WTC11 (cell line): ENCODE data around the gene CST9.

Experiments used
- CREB1 ChIP-seq: sonication (generic); formaldehyde crosslinking; IDR thresholded peaks from 2 replicates; pipeline ENCODE4 v1.8.0; 2023; ENCODE audit warnings: mild to moderate bottlenecking, missing genetic modification reagents
- CREM ChIP-seq: sonication (generic); formaldehyde crosslinking; IDR thresholded peaks from 2 replicates; pipeline ENCODE4 v1.8.1; 2022; ENCODE audit warnings: mild to moderate bottlenecking, missing genetic modification reagents, moderate library complexity
- NR1H2 ChIP-seq: sonication (generic); formaldehyde crosslinking; IDR thresholded peaks from 2 replicates; pipeline ENCODE4 v1.9.0; 2021; ENCODE audit warnings: mild to moderate bottlenecking, moderate library complexity, missing genetic modification reagents
- NR2C2 ChIP-seq: sonication (generic); formaldehyde crosslinking; IDR thresholded peaks from 2 replicates; pipeline ENCODE4 v1.8.0; 2022; ENCODE audit warnings: mild to moderate bottlenecking, missing genetic modification reagents
- ZNF138 ChIP-seq: sonication (generic); formaldehyde crosslinking; conservative IDR thresholded peaks from 2 replicates; pipeline ENCODE4 v1.8.1; 2022; ENCODE audit warnings: mild to moderate bottlenecking, moderate library complexity, missing genetic modification reagents
- ZNF416 ChIP-seq: fragments of 250-450 bp; sonication (Bioruptor Pico); IDR thresholded peaks from 2 replicates; pipeline ENCODE4 v1.9.0; 2021; ENCODE audit warnings: mild to moderate bottlenecking, inconsistent platforms
- TF ChIP-seq, protein P1 (sequence below): fragments of 200-600 bp; IDR thresholded peaks from 2 replicates; pipeline ENCODE4 v1.8.0; 2022; ENCODE audit warnings: antibody characterized with exemption
- TF ChIP-seq, protein P2 (sequence below): sonication (generic); formaldehyde crosslinking; IDR thresholded peaks from 2 replicates; pipeline ENCODE4 v1.8.1; 2023; ENCODE audit warnings: mild to moderate bottlenecking, missing genetic modification reagents, borderline replicate concordance
- TF ChIP-seq, protein P3 (sequence below): sonication (generic); formaldehyde crosslinking; IDR thresholded peaks from 2 replicates; pipeline ENCODE4 v1.8.0; 2022; ENCODE audit warnings: mild to moderate bottlenecking, missing genetic modification reagents
- TF ChIP-seq, protein P4 (sequence below): sonication (generic); formaldehyde crosslinking; IDR thresholded peaks from 2 replicates; pipeline ENCODE4 v1.8.0; 2022; ENCODE audit warnings: mild to moderate bottlenecking, missing genetic modification reagents
- TF ChIP-seq, protein P5 (sequence below): sonication (generic); formaldehyde crosslinking; IDR thresholded peaks from 2 replicates; pipeline ENCODE4 v1.8.1; 2022; ENCODE audit warnings: low read depth, missing genetic modification reagents, borderline replicate concordance
- TF ChIP-seq, protein P6 (sequence below): sonication (generic); formaldehyde crosslinking; conservative IDR thresholded peaks from 2 replicates; pipeline ENCODE4 v1.8.1; 2022; ENCODE audit warnings: mild to moderate bottlenecking, missing genetic modification reagents
- TF ChIP-seq, protein P7 (sequence below): sonication (generic); formaldehyde crosslinking; IDR thresholded peaks from 2 replicates; pipeline ENCODE4 v1.8.0; 2022; ENCODE audit warnings: missing genetic modification reagents

DNA sequence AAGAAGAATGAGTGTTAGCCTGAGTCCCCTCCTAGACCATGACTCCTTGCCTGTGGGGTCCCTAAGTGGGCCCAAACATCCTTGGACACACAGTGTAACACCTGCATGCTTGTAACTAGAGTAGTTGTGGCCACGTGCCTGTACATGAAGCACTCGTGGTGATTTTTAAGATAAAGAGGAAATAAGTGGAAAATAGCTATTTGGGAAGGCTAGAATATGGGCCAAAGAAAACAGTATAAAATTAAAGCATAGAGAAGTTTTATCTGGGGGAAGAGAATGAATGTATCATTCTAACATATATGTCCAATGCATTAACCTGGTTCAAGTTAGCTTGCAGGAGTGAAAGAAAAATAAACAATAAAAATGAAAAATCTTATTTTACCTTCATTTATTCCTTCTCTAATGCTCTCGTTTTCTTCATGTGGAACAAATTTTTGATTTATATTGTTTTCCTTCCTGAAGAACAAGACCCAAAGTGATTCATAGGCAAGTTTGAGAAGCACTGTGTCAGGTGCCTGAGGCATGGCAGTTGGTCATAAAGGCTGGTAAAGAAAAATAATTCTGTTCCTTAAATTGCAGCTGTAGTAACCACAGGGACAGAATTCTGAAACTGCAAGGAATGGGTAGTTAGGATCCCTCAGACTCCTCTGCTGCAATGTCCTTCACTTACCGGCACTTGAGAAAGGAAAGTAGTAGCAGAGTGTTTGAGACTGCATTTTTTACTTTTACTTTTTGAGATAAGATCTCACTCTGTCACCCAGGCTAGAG lies 40.6 kb upstream of the CST9 start:
- TF ChIP-seq, protein P1, sequence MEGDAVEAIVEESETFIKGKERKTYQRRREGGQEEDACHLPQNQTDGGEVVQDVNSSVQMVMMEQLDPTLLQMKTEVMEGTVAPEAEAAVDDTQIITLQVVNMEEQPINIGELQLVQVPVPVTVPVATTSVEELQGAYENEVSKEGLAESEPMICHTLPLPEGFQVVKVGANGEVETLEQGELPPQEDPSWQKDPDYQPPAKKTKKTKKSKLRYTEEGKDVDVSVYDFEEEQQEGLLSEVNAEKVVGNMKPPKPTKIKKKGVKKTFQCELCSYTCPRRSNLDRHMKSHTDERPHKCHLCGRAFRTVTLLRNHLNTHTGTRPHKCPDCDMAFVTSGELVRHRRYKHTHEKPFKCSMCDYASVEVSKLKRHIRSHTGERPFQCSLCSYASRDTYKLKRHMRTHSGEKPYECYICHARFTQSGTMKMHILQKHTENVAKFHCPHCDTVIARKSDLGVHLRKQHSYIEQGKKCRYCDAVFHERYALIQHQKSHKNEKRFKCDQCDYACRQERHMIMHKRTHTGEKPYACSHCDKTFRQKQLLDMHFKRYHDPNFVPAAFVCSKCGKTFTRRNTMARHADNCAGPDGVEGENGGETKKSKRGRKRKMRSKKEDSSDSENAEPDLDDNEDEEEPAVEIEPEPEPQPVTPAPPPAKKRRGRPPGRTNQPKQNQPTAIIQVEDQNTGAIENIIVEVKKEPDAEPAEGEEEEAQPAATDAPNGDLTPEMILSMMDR = no peak
- TF ChIP-seq, protein P2, sequence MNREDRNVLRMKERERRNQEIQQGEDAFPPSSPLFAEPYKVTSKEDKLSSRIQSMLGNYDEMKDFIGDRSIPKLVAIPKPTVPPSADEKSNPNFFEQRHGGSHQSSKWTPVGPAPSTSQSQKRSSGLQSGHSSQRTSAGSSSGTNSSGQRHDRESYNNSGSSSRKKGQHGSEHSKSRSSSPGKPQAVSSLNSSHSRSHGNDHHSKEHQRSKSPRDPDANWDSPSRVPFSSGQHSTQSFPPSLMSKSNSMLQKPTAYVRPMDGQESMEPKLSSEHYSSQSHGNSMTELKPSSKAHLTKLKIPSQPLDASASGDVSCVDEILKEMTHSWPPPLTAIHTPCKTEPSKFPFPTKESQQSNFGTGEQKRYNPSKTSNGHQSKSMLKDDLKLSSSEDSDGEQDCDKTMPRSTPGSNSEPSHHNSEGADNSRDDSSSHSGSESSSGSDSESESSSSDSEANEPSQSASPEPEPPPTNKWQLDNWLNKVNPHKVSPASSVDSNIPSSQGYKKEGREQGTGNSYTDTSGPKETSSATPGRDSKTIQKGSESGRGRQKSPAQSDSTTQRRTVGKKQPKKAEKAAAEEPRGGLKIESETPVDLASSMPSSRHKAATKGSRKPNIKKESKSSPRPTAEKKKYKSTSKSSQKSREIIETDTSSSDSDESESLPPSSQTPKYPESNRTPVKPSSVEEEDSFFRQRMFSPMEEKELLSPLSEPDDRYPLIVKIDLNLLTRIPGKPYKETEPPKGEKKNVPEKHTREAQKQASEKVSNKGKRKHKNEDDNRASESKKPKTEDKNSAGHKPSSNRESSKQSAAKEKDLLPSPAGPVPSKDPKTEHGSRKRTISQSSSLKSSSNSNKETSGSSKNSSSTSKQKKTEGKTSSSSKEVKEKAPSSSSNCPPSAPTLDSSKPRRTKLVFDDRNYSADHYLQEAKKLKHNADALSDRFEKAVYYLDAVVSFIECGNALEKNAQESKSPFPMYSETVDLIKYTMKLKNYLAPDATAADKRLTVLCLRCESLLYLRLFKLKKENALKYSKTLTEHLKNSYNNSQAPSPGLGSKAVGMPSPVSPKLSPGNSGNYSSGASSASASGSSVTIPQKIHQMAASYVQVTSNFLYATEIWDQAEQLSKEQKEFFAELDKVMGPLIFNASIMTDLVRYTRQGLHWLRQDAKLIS (CRISPR knock-in tag) = no peak
- TF ChIP-seq, protein P3, sequence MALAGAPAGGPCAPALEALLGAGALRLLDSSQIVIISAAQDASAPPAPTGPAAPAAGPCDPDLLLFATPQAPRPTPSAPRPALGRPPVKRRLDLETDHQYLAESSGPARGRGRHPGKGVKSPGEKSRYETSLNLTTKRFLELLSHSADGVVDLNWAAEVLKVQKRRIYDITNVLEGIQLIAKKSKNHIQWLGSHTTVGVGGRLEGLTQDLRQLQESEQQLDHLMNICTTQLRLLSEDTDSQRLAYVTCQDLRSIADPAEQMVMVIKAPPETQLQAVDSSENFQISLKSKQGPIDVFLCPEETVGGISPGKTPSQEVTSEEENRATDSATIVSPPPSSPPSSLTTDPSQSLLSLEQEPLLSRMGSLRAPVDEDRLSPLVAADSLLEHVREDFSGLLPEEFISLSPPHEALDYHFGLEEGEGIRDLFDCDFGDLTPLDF (CRISPR knock-in tag) = no peak
- TF ChIP-seq, protein P4, sequence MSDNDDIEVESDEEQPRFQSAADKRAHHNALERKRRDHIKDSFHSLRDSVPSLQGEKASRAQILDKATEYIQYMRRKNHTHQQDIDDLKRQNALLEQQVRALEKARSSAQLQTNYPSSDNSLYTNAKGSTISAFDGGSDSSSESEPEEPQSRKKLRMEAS (CRISPR knock-in tag) = no peak
- TF ChIP-seq NR2C2 (no peak), CREB1 (no peak), ZNF416 (CRISPR knock-in tag) (no peak), CREM (CRISPR knock-in tag) (no peak), ZNF138 (no peak), NR1H2 (CRISPR knock-in tag) (no peak)
- TF ChIP-seq, protein P5, sequence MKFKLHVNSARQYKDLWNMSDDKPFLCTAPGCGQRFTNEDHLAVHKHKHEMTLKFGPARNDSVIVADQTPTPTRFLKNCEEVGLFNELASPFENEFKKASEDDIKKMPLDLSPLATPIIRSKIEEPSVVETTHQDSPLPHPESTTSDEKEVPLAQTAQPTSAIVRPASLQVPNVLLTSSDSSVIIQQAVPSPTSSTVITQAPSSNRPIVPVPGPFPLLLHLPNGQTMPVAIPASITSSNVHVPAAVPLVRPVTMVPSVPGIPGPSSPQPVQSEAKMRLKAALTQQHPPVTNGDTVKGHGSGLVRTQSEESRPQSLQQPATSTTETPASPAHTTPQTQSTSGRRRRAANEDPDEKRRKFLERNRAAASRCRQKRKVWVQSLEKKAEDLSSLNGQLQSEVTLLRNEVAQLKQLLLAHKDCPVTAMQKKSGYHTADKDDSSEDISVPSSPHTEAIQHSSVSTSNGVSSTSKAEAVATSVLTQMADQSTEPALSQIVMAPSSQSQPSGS = no peak
- TF ChIP-seq, protein P6, sequence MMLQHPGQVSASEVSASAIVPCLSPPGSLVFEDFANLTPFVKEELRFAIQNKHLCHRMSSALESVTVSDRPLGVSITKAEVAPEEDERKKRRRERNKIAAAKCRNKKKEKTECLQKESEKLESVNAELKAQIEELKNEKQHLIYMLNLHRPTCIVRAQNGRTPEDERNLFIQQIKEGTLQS = no peak
- TF ChIP-seq, protein P7, sequence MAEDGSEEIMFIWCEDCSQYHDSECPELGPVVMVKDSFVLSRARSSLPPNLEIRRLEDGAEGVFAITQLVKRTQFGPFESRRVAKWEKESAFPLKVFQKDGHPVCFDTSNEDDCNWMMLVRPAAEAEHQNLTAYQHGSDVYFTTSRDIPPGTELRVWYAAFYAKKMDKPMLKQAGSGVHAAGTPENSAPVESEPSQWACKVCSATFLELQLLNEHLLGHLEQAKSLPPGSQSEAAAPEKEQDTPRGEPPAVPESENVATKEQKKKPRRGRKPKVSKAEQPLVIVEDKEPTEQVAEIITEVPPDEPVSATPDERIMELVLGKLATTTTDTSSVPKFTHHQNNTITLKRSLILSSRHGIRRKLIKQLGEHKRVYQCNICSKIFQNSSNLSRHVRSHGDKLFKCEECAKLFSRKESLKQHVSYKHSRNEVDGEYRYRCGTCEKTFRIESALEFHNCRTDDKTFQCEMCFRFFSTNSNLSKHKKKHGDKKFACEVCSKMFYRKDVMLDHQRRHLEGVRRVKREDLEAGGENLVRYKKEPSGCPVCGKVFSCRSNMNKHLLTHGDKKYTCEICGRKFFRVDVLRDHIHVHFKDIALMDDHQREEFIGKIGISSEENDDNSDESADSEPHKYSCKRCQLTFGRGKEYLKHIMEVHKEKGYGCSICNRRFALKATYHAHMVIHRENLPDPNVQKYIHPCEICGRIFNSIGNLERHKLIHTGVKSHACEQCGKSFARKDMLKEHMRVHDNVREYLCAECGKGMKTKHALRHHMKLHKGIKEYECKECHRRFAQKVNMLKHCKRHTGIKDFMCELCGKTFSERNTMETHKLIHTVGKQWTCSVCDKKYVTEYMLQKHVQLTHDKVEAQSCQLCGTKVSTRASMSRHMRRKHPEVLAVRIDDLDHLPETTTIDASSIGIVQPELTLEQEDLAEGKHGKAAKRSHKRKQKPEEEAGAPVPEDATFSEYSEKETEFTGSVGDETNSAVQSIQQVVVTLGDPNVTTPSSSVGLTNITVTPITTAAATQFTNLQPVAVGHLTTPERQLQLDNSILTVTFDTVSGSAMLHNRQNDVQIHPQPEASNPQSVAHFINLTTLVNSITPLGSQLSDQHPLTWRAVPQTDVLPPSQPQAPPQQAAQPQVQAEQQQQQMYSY (CRISPR knock-in tag) = no peak
